ENCODE measurements around the gene RPS15.
A peak's percentile ranks its signal among the peaks of the same experiment; 100 is the strongest.
"Not testable (repeated sequence)": the region's sequence is repeated elsewhere in the genome, so short reads cannot be mapped to it uniquely, and the experiment has no call there.

Gene RPS15

DNA sequence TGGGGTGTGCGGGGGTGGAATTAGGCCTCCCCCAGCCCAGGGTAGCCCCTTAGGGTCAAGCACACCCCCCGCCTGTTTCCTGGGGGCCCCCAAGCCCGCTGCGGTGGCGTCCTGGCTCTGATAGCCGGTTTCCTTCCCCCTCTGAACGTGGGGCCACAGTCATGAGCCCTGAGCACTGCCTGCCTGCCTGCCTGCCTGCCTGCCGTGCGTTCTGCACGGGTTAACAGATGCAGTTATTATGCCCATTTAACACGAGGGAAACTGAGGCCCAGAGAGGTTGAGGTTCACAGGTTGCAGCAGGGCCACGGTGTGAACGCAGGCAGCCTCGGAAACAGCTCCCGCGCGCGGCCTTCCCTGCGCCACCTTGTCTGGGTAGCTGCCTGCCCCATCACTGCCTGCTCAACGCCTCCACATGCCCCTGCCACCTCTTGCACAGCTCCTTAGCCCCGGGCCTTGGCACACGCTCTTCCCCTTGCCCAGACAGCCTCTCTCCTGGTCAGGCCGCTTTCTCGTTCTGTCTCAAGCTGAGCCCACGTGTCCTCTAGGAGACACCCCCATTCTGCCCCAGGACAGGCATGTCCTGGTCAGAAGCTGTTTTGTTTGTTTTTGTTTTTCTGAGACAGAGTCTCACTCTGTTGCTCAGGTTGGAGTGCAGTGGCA, 35.7 kb upstream of the RPS15 start:
- no peak for DNase-seq

GRCh38 chr19:1406774-1407527, 31.2 kb upstream of the RPS15 start:
- DNase-seq, result peak; percentile 99

- peak; percentile 45 for DNase-seq
Measured at GRCh38 chr19:1407528-1408299, 30.5 kb upstream of the RPS15 start, which contains the start of gene DAZAP1. Gene DAZAP1, plus strand, starts transcription at chr19:1407586. Its CDS starts 188 bp downstream, at chr19:1407774.

GRCh38 chr19:1408300-1409203, 29.6 kb upstream of the RPS15 start:
- DNase-seq, result peak; percentile 76

GRCh38 chr19:1409204-1410005, 28.8 kb upstream of the RPS15 start:
- no peak for DNase-seq

DNA sequence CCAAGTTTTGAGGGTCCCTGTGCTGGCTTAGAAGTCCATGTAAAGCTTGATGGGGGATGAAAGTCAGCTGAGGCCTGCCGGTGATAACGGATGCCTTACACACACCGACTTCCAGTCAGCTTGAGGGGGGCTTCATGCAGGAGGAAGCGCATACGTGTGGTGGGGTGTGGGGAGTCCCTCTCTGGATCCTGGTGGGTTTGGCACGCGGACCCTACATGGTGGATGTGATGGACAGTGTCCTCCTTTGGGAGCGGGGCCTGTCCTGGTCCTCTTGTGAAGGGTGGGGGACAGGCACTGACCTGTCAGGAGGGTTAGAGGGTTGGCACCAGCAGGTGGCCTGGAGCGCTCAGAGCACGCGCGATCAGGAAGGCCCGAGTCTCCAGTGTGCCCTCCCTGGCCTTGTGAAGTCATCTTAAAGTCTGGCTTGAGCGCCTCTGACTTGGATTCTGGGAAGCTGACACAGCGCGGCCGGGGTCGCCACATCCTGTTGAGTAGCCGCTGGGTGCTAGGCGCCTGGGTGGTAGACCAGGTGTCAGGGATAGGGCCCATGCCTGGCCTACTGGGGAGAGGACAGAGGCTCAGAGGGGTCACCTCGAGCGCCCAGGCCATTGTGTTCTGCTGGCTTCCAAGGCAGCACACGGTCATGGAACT, 27.9 kb upstream of the RPS15 start:
- DNase-seq, result no peak

DNA sequence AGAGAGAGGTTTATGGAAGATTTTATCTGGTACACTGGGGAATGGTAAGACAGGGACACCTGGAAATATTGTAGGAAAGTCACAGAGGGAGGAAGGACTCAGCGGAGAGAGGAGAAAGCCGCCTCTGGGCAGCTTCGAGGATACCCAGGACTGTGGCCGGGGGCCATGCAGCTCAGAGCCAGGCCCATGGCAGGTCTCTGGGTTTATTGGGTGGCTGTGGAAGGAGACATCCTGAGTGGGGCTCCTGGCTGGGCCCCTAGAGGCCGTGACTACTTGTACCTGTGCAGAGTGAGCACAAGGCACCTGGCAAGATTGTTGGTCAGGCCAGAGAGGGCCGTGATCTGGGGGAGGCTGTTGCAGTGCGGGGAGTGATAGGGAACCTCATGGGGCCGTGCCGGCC, 27.4 kb upstream of the RPS15 start:
- DNase-seq, result no peak

- peak; percentile 52 for DNase-seq
Measured at GRCh38 chr19:1411255-1412191, 26.7 kb upstream of the RPS15 start.

DNA sequence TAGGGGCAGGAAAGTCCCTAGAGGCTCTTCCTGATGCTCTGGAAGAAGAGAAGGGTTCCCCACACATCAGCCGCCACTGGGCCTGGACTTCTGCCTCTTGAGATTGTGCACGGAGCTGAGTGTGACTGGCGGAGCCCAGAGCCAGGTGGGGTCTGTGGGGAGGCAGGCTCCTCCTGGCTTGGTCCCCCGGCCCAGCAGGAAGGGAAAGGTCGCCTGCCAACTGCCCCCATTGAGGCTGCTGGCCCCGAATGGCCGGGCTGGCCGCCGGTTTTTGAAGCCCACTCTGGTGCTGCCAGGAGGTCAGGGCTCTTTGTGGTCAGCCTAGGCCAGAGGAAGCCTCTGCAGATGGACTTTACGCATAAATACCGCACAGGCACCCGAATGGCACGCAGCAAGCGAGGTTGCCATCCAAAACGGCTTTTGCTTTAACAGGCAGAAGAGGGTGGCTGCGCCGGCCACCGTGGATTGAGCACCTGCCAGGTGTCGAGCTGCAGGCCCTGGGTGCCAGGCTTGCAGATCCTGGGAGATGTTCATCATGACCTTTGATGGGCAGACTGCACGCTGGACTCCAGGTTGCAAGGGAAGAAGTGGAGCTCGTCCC, 25.8 kb upstream of the RPS15 start:
- no peak for DNase-seq

- no peak for DNase-seq
Measured at GRCh38 chr19:1412995-1413800, 25.0 kb upstream of the RPS15 start.

- DNase-seq, result no peak
Measured at GRCh38 chr19:1416014-1416841, 22.0 kb upstream of the RPS15 start.

DNA sequence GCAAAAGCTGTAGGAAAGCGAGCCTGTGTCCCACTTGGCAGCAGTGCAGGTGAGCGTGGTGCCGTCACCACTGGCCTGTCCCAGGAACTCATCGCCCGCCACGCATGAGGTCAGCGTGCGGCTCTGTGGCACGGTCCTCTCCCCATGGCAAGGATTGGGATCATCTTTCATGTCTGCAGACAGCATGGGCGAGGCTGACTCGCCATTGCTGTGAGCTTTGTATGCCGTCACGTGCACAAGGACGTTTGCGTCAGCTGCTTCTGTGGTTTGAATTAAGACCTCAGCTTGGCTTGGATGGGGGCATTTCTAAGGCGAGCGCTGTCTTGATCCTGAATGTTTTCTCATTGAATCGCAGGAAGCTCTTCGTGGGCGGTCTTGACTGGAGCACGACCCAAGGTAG, 21.1 kb upstream of the RPS15 start:
- no peak for DNase-seq

DNA sequence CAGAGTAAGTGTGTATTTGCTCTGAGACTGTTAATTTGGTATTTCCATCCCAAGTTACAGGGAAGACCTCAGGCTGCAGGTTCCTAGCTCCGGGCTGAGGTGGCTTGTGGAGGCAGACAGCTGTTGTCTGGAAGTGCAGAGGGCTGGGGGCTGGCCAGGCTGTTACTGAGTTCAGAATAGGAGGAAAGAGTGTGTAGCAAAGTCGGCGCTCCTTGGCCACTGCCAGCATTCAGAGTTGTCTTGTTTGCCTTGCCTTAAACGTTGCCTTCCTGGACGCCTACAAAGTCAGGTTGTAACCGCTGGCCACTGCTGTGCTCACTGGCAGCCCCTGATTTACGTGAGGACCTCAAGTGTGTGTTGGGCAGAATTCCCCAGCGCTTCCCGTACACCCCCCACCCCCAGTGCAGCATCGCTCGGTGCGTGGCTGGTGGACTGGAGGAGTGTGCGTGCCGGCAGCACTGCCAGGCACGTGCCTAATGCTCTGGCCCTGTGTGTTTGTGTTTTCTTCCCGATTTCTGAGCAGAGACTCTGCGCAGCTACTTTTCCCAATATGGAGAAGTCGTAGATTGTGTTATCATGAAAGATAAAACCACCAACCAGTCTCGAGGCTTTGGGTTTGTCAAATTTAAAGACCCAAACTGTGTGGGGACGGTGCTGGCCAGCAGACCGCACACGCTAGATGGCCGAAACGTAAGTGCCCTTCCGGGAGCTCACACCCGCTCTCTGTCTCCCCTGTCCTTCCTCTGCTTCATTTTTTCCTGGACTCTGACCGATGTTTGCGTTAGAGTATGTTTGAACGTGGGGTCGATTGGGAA, 20.3 kb upstream of the RPS15 start:
- no peak for DNase-seq

- DNase-seq, result no peak
Measured at GRCh38 chr19:1418496-1418775, 19.8 kb upstream of the RPS15 start.

DNA sequence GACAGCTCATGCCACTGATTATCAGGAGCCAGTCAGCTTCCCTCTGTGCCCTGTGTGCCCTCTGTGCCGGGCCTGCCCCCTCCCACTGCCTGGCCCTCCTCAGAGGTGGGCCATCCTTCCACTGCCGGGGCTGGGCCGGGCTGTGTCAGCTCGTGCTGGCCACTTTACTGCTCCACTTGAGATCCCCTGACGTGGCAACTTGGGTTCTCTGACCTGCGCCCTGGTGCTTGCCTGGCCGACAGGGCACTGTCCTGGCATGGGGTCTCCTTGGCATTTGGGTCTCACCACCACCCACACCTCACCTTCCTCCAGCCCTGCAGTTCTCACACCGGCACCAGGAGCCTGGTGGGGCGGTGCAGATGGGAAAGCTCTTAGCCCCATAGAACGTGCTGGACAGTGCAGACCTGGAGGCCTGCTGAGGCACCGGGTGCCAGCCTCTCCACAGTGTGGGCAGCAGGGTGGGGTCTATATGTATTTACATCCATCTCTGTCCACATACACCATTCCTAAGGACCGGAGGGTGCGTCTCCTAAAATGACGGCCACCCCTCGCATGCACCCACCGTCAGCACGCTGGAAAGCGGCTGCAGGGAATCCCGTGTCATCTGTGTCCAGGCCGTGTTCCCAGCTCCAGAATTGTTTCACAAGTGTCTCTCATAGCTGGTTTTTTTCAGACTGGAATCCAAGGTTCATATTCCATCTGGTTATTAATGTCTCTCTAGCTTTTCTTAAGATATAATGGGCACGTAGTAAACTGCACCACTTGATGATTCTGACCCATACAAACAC, 19.1 kb upstream of the RPS15 start:
- DNase-seq, result no peak

GRCh38 chr19:1420085-1420484, 18.1 kb upstream of the RPS15 start:
- not testable (repeated sequence) for DNase-seq

All from CD4-positive, alpha-beta T cell treated with Interleukin-17A for 1 hour (primary cell).